Stomach (tissue), 9 donors: ENCODE measurements around the gene CMIP. TPM values are rescaled to one million over a fixed set of nuclear protein-coding genes. Genes with fewer than 3 reads are reported as not detected.

Experiments
- DNase-seq, 2 donors: peaks; one replicate each; pipeline versions ENCODE4 v3.0.0 to v3.0.0-alpha.2; 2013 to 2019
- H3K27ac ChIP-seq, 5 donors: fragments of 200-600 bp in 4 of 5; sonication (generic) in 4 of 5; one replicate each; pipeline ENCODE4 v1.5.1; 2013 to 2019; ENCODE audit warnings: mild to moderate bottlenecking in 1 of 5, moderate library complexity in 1 of 5
- H3K27me3 ChIP-seq, 3 donors: fragments of 200-600 bp; sonication (generic); one replicate each; pipeline ENCODE4 v1.5.1; 2017 to 2019; ENCODE audit warnings: mixed run types in 1 of 3
- H3K36me3 ChIP-seq, 4 donors: fragments of 200-600 bp; sonication (generic); 1 replicate in 3 of 4; 2 replicates in 1 of 4; pipeline ENCODE4 v1.5.1; 2016 to 2019
- H3K4me1 ChIP-seq, 4 donors: fragments of 200-600 bp; sonication (generic); one replicate each; pipeline ENCODE4 v1.5.1; 2016 to 2019
- H3K4me3 ChIP-seq, 4 donors: fragments of 200-600 bp; sonication (generic) in 3 of 4; one replicate each; pipeline ENCODE4 v1.5.1; 2016 to 2019; ENCODE audit warnings: mild to moderate bottlenecking in 1 of 4
- H3K9me3 ChIP-seq, 4 donors: fragments of 200-600 bp; sonication (generic); one replicate each; pipeline ENCODE4 v1.5.1; 2016 to 2019
- EP300 ChIP-seq: sonication (generic); formaldehyde crosslinking; IDR thresholded peaks from one replicate; pipeline ENCODE4 v1.6.1; 2017; ENCODE audit warnings: antibody characterized with exemption
- POLR2A ChIP-seq, 4 donors: fragments of 450-650 bp; IDR thresholded peaks; one replicate each; pipeline ENCODE4 v1.6.1; 2016; ENCODE audit warnings: antibody characterized with exemption in 4 of 4, control low read depth in 2 of 4, mild to moderate bottlenecking in 1 of 4, moderate library complexity in 1 of 4
- POLR2AphosphoS5 ChIP-seq, 3 donors: sonication (generic); formaldehyde crosslinking; IDR thresholded peaks; one replicate each; pipeline ENCODE4 v1.6.1; 2016; ENCODE audit warnings: antibody characterized with exemption in 3 of 3
- WGBS, 5 donors: extraction: QIAGEN DNeasy Blood & Tissue Kit in 3 of 5; methylation state at CpG; one replicate each; pipeline versions ENCODE4 v1.1.5 to v1.1.7; 2013 to 2018; 5-methylcytosine and 5-hydroxymethylcytosine counted together
- intact Hi-C: fragments of 100-400 bp; cut with DNase I; formaldehyde crosslinking; loops from one replicate; pipeline ENCODE4 v1.15.1; 2023; ENCODE audit warnings: low total_unique reads
- polyA plus RNA-seq, 3 donors: library from polyadenylated mRNA; stranded (reverse); fragments of 200-250 nt; gene quantifications; one replicate each; pipeline ENCODE4 v1.2.3, GENCODE V29; 2013
- total RNA-seq, 5 donors: library from RNA; depleted of rRNA; stranded (reverse); fragments of >200 nt; gene quantifications; one replicate each; pipeline versions ENCODE4 v1.1.0 to v1.2.3, GENCODE V29; 2014 to 2016
- TF ChIP-seq, protein P1 (sequence below), 7 experiments: fragments of 450-650 bp in 4 of 7; fragments of 200-600 bp in 3 of 7; sonication (generic) in 3 of 7; IDR thresholded peaks; one replicate each; pipeline ENCODE4 v1.5.1; 2016 to 2019; ENCODE audit warnings: antibody characterized with exemption in 7 of 7, control low read depth in 2 of 7, mild to moderate bottlenecking in 1 of 7
- donor health status: healthy with polysubstance abuse.
- donor health status: Bipolar disorder and iron deficiency.
- donor health status: healthy.

The CMIP gene
- total and polyA plus RNA-seq, 8 donors, result 11.1 to 71.0 (median 31.2) TPM

DNA sequence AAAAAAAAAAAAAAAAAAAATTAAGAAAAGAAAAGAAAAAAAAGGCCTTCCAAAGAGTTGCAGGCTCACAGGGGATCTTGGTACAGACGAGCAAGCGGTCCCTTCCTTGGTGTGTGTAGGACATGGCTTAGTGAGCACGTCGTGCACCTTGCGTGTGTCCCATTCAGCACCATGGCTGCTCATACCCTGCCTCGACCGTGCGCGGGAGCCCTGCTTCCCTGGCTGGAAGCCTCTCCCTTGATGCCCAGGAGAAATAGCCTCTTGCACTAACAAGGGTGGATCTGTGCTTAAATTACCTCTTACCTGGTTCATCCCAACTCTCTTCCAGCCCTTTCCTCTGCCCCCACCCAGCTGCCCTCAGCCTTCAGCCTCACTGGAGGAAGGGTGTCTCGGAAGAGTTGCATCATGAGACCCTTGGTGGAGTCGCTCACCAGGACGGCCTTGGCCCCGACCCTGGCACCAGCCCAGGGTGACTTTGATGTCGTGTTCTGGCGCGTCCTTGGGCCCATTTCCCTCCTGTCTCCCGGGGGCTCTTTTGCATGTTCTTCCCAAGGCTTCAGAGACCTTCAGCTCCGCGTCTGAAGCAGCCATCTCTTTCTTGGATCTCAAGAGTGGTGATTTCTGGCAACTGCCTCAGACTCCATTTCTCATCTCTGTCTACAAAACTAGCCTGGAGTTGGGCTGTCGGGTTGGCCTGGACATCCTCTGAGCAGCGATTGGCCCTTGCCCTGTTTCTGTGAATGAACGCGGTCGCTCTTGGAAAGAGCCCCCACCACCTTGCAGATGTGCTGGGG, 127.2 kb downstream of the CMIP start:
- no peaks in the 10 kb centered on the region for H3K36me3 ChIP-seq
- H3K27me3 ChIP-seq, result no peaks in the 10 kb centered on the region
- WGBS, 5 donors, result 76 to 90% (median 80%) methylated on average over 24 of the region's 24 CpGs
- H3K9me3 ChIP-seq, result no peaks in the 10 kb centered on the region
- intact Hi-C loops, result no loop called here
- TF ChIP-seq EP300 (no peak), POLR2A (IDR thresholded peaks at IDR 0.05) (no peak), POLR2AphosphoS5 (IDR thresholded peaks at IDR 0.05) (no peak)
- peaks cover 6 to 51% (median 33%) of the 10 kb centered on the region in 4 donors for H3K4me1 ChIP-seq
- H3K27ac ChIP-seq, result no peak overlapping the region
- DNase-seq, result peak in 1 of 2 donors; percentile 65
- H3K4me3 ChIP-seq, result no peak overlapping the region

DNA sequence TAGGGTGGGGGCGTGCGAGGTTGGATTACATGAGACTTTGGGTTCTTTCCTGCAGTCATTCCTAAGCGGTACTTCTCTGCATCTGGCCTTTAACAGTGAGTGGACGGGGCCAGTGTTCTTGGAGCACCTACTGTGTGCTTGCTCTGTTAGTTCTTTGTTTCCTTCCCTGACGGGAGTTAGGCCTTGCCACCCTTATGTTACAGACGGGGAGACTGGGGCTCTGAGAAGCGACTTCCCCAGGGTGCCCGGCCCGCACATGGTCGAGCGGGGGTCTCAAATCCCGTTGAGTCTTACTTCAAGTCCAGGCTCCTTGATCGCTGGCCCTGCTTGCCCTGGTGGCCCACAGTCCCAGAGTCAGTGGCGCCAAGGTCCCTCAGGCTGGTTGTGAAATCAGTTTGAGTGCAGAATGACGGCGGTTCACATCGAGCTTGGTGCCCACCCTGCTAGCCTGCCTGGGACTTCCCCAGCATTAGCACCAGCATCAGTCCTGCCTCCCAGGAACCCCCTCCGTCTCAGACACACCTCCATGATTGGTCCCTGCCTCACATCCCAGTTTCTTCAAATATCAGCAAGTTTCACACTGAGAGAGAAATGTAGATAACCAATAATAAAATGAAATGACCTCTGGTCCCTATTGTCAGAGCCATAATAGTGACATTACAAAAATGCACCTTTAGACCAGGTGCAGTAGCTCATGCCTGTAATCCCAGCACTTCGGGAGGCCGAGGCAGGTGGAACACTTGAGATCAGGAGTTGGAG, 128.0 kb downstream of the CMIP start:
- no peak overlapping the region for H3K4me3 ChIP-seq
- intact Hi-C loops, result no loop called here
- TF ChIP-seq EP300 (no peak), POLR2AphosphoS5 (IDR thresholded peaks at IDR 0.05) (no peak), POLR2A (IDR thresholded peaks at IDR 0.05) (no peak)
- TF ChIP-seq, protein P1, sequence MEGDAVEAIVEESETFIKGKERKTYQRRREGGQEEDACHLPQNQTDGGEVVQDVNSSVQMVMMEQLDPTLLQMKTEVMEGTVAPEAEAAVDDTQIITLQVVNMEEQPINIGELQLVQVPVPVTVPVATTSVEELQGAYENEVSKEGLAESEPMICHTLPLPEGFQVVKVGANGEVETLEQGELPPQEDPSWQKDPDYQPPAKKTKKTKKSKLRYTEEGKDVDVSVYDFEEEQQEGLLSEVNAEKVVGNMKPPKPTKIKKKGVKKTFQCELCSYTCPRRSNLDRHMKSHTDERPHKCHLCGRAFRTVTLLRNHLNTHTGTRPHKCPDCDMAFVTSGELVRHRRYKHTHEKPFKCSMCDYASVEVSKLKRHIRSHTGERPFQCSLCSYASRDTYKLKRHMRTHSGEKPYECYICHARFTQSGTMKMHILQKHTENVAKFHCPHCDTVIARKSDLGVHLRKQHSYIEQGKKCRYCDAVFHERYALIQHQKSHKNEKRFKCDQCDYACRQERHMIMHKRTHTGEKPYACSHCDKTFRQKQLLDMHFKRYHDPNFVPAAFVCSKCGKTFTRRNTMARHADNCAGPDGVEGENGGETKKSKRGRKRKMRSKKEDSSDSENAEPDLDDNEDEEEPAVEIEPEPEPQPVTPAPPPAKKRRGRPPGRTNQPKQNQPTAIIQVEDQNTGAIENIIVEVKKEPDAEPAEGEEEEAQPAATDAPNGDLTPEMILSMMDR (IDR thresholded peaks at IDR 0.05), result no peak
- no peak for DNase-seq
- peaks cover 6 to 46% (median 33%) of the 10 kb centered on the region in 4 donors for H3K4me1 ChIP-seq
- no peaks in the 10 kb centered on the region for H3K27me3 ChIP-seq
- 87 to 95% (median 91%) methylated on average over 14 to 20 of the region's 20 CpGs for WGBS, 5 donors
- H3K27ac ChIP-seq, result no peak overlapping the region
- H3K36me3 ChIP-seq, result no peaks in the 10 kb centered on the region
- H3K9me3 ChIP-seq, result no peaks in the 10 kb centered on the region

DNA sequence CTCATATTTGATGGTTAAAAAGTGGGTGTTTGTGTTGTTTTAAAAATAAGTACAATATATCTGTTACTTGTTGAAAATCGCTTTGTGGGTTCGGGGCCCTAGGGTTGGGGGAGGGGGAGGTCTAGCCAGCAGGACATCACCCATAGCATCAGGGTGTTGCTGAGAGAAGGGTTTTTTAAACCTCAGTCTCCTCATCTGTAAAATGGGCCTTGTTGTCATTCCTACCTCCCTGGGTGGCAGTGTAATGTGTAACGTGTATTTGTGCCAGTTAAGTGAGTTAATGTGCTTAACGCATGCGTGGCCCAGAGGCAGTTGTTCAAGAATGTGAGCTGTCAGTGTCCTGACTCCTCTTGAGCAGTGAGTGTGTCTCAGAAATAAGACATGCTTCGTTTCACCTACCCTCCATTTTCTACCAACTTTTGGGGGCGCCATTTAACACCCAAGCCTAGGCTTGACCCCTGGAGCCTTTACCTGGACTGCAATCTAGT, 129.0 kb downstream of the CMIP start:
- H3K36me3 ChIP-seq, result no peaks in the 10 kb centered on the region
- no peaks in the 10 kb centered on the region for H3K27me3 ChIP-seq
- H3K27ac ChIP-seq, result no peak overlapping the region
- H3K4me1 ChIP-seq, result peaks cover 0 to 36% (median 23%) of the 10 kb centered on the region in 4 donors
- DNase-seq, result no peak
- no peak overlapping the region for H3K4me3 ChIP-seq
- TF ChIP-seq, protein P1 (IDR thresholded peaks at IDR 0.05), result no peak
- WGBS, 5 donors, result 91 to 95% (median 94%) methylated on average over 6 to 7 of the region's 7 CpGs
- no peaks in the 10 kb centered on the region for H3K9me3 ChIP-seq
- intact Hi-C loops, result no loop called here

DNA sequence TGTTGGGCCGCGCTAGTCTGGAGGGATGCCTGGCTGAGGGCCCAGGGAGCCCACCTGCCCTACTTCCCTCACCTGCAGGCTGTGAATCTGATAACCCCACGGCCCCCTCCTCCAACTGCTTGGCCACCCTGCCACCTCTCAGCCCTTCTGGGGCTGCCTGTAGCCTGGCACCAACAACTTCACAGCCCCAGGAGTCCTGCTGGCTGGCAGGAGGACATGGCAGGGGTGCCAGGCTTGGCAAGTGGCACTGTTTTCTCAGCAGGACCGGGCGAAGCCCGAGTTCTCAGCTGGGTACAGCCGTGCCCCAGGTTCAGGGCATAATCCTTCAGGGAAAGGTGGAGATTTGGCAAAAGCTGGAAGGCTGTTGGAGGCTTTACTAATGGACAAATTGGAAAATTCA, 129.6 kb downstream of the CMIP start:
- peaks cover 0 to 30% (median 17%) of the 10 kb centered on the region in 4 donors for H3K4me1 ChIP-seq
- intact Hi-C loops, result no loop called here
- H3K27me3 ChIP-seq, result no peaks in the 10 kb centered on the region
- no peak overlapping the region for H3K27ac ChIP-seq
- DNase-seq, result peak in 1 of 2 donors; percentile 49
- no peaks in the 10 kb centered on the region for H3K9me3 ChIP-seq
- H3K4me3 ChIP-seq, result no peak overlapping the region
- 44 to 67% (median 50%) methylated on average over 6 to 7 of the region's 7 CpGs for WGBS, 5 donors
- TF ChIP-seq, protein P1 (IDR thresholded peaks at IDR 0.05), result no peak
- TF ChIP-seq POLR2AphosphoS5 (IDR thresholded peaks at IDR 0.05), result no peak
- TF ChIP-seq POLR2A (IDR thresholded peaks at IDR 0.05), result no peak
- no peak for TF ChIP-seq EP300
- H3K36me3 ChIP-seq, result no peaks in the 10 kb centered on the region
